ENCODE data around the gene TRIO. TPM values are rescaled to one million over a fixed set of nuclear protein-coding genes. Genes with fewer than 3 reads are reported as not detected.

TRIO gene
- total RNA-seq, 1 experiment from 2014 or later: 88.8 TPM

GRCh38 chr5:14176888-14177287, 33.7 kb downstream of the TRIO start:
- Mint-ChIP-seq H3K36me3 (no peaks in the 10 kb centered on the region), H3K9me3 (no peaks in the 10 kb centered on the region)

DNA sequence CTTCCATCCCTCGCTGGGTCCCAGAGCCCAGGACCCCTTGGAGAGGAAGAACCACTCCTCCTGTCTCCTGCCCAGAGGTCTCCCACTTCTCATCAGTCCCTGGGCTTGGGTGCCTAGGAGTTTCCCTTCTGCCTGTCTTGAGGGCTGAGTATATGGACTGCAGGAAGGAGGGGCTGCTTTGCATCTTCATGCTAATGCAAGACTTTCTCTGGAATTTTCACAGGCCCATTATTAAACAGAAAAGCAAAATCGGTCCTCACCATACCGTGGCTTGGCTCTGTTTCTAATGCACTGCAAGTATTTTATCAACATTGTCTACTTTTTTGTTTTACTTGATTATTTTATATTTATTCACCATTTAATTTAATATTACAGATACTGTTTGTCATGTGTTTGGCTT, 34.5 kb downstream of the TRIO start:
- Mint-ChIP-seq H3K27ac (peak overlapping the region; percentile 22; the same call in 1 of the 2 replicates), H3K27me3 (ENCODE audit: low read depth) (no peaks in the 10 kb centered on the region), H3K4me3 (no peak overlapping the region), H3K4me1 (peaks cover 74% of the 10 kb centered on the region), H3K36me3 (no peaks in the 10 kb centered on the region), H3K9me3 (no peaks in the 10 kb centered on the region)
- ATAC-seq (no peak), DNase-seq (ENCODE audit: low spot score) (no peak)
- ChIA-PET CTCF (no interaction called here), POLR2A (no interaction called here)
- TF ChIP-seq EMX1 (CRISPR knock-in tag; IDR thresholded peaks at IDR 0.05) (no peak), NFATC4 (CRISPR knock-in tag; IDR thresholded peaks at IDR 0.05) (no peak), ZNF219 (CRISPR knock-in tag; IDR thresholded peaks at IDR 0.05; ENCODE audit: borderline replicate concordance) (no peak), ZNF281 (CRISPR knock-in tag; IDR thresholded peaks at IDR 0.05) (no peak), SOX15 (CRISPR knock-in tag; IDR thresholded peaks at IDR 0.05) (no peak), MLX (CRISPR knock-in tag; IDR thresholded peaks at IDR 0.05) (no peak), MYBL2 (CRISPR knock-in tag; IDR thresholded peaks at IDR 0.05) (no peak), JUN (CRISPR knock-in tag; IDR thresholded peaks at IDR 0.05) (no peak), E2F1 (CRISPR knock-in tag; IDR thresholded peaks at IDR 0.05) (no peak), ESRRA (CRISPR knock-in tag; IDR thresholded peaks at IDR 0.05; ENCODE audit: borderline replicate concordance) (no peak)
- TF ChIP-seq, protein P1, sequence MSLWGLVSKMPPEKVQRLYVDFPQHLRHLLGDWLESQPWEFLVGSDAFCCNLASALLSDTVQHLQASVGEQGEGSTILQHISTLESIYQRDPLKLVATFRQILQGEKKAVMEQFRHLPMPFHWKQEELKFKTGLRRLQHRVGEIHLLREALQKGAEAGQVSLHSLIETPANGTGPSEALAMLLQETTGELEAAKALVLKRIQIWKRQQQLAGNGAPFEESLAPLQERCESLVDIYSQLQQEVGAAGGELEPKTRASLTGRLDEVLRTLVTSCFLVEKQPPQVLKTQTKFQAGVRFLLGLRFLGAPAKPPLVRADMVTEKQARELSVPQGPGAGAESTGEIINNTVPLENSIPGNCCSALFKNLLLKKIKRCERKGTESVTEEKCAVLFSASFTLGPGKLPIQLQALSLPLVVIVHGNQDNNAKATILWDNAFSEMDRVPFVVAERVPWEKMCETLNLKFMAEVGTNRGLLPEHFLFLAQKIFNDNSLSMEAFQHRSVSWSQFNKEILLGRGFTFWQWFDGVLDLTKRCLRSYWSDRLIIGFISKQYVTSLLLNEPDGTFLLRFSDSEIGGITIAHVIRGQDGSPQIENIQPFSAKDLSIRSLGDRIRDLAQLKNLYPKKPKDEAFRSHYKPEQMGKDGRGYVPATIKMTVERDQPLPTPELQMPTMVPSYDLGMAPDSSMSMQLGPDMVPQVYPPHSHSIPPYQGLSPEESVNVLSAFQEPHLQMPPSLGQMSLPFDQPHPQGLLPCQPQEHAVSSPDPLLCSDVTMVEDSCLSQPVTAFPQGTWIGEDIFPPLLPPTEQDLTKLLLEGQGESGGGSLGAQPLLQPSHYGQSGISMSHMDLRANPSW (CRISPR knock-in tag; conservative IDR thresholded peaks at IDR 0.05; ENCODE audit: low read depth): no peak
- TF ChIP-seq, protein P2, sequence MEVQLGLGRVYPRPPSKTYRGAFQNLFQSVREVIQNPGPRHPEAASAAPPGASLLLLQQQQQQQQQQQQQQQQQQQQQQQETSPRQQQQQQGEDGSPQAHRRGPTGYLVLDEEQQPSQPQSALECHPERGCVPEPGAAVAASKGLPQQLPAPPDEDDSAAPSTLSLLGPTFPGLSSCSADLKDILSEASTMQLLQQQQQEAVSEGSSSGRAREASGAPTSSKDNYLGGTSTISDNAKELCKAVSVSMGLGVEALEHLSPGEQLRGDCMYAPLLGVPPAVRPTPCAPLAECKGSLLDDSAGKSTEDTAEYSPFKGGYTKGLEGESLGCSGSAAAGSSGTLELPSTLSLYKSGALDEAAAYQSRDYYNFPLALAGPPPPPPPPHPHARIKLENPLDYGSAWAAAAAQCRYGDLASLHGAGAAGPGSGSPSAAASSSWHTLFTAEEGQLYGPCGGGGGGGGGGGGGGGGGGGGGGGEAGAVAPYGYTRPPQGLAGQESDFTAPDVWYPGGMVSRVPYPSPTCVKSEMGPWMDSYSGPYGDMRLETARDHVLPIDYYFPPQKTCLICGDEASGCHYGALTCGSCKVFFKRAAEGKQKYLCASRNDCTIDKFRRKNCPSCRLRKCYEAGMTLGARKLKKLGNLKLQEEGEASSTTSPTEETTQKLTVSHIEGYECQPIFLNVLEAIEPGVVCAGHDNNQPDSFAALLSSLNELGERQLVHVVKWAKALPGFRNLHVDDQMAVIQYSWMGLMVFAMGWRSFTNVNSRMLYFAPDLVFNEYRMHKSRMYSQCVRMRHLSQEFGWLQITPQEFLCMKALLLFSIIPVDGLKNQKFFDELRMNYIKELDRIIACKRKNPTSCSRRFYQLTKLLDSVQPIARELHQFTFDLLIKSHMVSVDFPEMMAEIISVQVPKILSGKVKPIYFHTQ (CRISPR knock-in tag; IDR thresholded peaks at IDR 0.05): no peak

More at GRCh38 chr5:14176888-14177287, 33.7 kb downstream of the TRIO start:
- TF ChIP-seq SOX15 (CRISPR knock-in tag; IDR thresholded peaks at IDR 0.05) (no peak), ZNF423 (CRISPR knock-in tag; IDR thresholded peaks at IDR 0.05) (no peak), GRHL2 (CRISPR knock-in tag; IDR thresholded peaks at IDR 0.05; ENCODE audit: insufficient replicate concordance, severe bottlenecking) (no peak), ZNF317 (CRISPR knock-in tag; IDR thresholded peaks at IDR 0.05; ENCODE audit: borderline replicate concordance, low read depth) (no peak), JAZF1 (CRISPR knock-in tag; IDR thresholded peaks at IDR 0.05) (no peak), EMX1 (CRISPR knock-in tag; IDR thresholded peaks at IDR 0.05) (no peak), JUN (CRISPR knock-in tag; IDR thresholded peaks at IDR 0.05) (no peak), NFYB (CRISPR knock-in tag; conservative IDR thresholded peaks at IDR 0.05; ENCODE audit: low read depth) (no peak)
- TF ChIP-seq, protein P3, sequence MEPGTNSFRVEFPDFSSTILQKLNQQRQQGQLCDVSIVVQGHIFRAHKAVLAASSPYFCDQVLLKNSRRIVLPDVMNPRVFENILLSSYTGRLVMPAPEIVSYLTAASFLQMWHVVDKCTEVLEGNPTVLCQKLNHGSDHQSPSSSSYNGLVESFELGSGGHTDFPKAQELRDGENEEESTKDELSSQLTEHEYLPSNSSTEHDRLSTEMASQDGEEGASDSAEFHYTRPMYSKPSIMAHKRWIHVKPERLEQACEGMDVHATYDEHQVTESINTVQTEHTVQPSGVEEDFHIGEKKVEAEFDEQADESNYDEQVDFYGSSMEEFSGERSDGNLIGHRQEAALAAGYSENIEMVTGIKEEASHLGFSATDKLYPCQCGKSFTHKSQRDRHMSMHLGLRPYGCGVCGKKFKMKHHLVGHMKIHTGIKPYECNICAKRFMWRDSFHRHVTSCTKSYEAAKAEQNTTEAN (CRISPR knock-in tag; IDR thresholded peaks at IDR 0.05): no peak
- TF ChIP-seq, protein P4, sequence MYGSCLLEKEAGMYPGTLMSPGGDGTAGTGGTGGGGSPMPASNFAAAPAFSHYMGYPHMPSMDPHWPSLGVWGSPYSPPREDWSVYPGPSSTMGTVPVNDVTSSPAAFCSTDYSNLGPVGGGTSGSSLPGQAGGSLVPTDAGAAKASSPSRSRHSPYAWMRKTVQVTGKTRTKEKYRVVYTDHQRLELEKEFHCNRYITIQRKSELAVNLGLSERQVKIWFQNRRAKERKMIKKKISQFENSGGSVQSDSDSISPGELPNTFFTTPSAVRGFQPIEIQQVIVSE (CRISPR knock-in tag; IDR thresholded peaks at IDR 0.05; ENCODE audit: borderline replicate concordance): no peak
- Mint-ChIP-seq H3K27ac (no peak overlapping the region), H3K4me1 (peaks cover 74% of the 10 kb centered on the region), H3K4me3 (no peak overlapping the region), H3K27me3 (ENCODE audit: low read depth) (no peaks in the 10 kb centered on the region)
- ATAC-seq (no peak), DNase-seq (ENCODE audit: low spot score) (no peak)
- ChIA-PET CTCF (no interaction called here), POLR2A (no interaction called here)
